IPS-20b (cell line): ENCODE measurements around the gene FHAD1.

Source experiments
- H3K27ac ChIP-seq: one replicate; pipeline ENCODE4 v1.5.1; 2013; ENCODE audit warnings: low read length
- H3K27me3 ChIP-seq: 2 replicates; pipeline ENCODE4 v1.6.1; 2013; ENCODE audit warnings: mild to moderate bottlenecking, low read length, inconsistent platforms; ENCODE audit not compliant: insufficient read depth
- H3K36me3 ChIP-seq: 2 replicates; pipeline ENCODE4 v1.6.1; 2013; ENCODE audit warnings: low read depth, mild to moderate bottlenecking, inconsistent platforms, low read length, moderate library complexity; ENCODE audit not compliant: insufficient read depth
- H3K4me1 ChIP-seq: 2 replicates; pipeline ENCODE4 v1.6.1; 2013; ENCODE audit warnings: mild to moderate bottlenecking, control low read depth, inconsistent platforms, low read length, moderate library complexity; ENCODE audit not compliant: insufficient read depth
- H3K4me3 ChIP-seq: 2 replicates; pipeline ENCODE4 v1.5.1; 2013; ENCODE audit warnings: mild to moderate bottlenecking, low read length, inconsistent platforms
- H3K9ac ChIP-seq: 2 replicates; pipeline ENCODE4 v1.6.1; 2013; ENCODE audit warnings: low read depth, mild to moderate bottlenecking, inconsistent platforms, low read length, moderate library complexity
- H3K9me3 ChIP-seq: 2 replicates; pipeline ENCODE4 v1.6.1; 2013; ENCODE audit warnings: mild to moderate bottlenecking, low read depth, low read length, inconsistent platforms; ENCODE audit not compliant: insufficient read depth

The FHAD1 gene

GRCh38 chr1:15314328-15315281 lies 67.6 kb downstream of the FHAD1 start:
- no peaks in the 10 kb centered on the region for H3K36me3 ChIP-seq
- peaks cover 3% of the 10 kb centered on the region; the same call in 1 of the 2 replicates for H3K4me1 ChIP-seq
- no peak overlapping the region for H3K27ac ChIP-seq
- H3K9ac ChIP-seq: no peak overlapping the region; the same call in 1 of the 2 replicates
- no peaks in the 10 kb centered on the region for H3K9me3 ChIP-seq
- no peak overlapping the region for H3K4me3 ChIP-seq
- H3K27me3 ChIP-seq: no peaks in the 10 kb centered on the region

GRCh38 chr1:15315815-15316214 lies 68.8 kb downstream of the FHAD1 start:
- no peaks in the 10 kb centered on the region for H3K27me3 ChIP-seq
- H3K36me3 ChIP-seq: no peaks in the 10 kb centered on the region
- H3K4me1 ChIP-seq: peaks cover 3% of the 10 kb centered on the region; the same call in 1 of the 2 replicates
- no peak overlapping the region for H3K9ac ChIP-seq
- no peaks in the 10 kb centered on the region for H3K9me3 ChIP-seq
- no peak overlapping the region for H3K27ac ChIP-seq
- H3K4me3 ChIP-seq: no peak overlapping the region

- H3K36me3 ChIP-seq: no peaks in the 10 kb centered on the region
- no peaks in the 10 kb centered on the region for H3K27me3 ChIP-seq
- no peaks in the 10 kb centered on the region for H3K9me3 ChIP-seq
- H3K9ac ChIP-seq: no peak overlapping the region
- no peak overlapping the region for H3K27ac ChIP-seq
- no peak overlapping the region for H3K4me3 ChIP-seq
- H3K4me1 ChIP-seq: peaks cover 3% of the 10 kb centered on the region; the same call in 1 of the 2 replicates
Observed at GRCh38 chr1:15316510-15316909, 69.5 kb downstream of the FHAD1 start.

- peaks cover 3% of the 10 kb centered on the region; the same call in 1 of the 2 replicates for H3K4me1 ChIP-seq
- H3K9me3 ChIP-seq: no peaks in the 10 kb centered on the region
- no peak overlapping the region for H3K4me3 ChIP-seq
- H3K9ac ChIP-seq: no peak overlapping the region
- no peaks in the 10 kb centered on the region for H3K27me3 ChIP-seq
- no peak overlapping the region for H3K27ac ChIP-seq
- H3K36me3 ChIP-seq: no peaks in the 10 kb centered on the region
Observed at GRCh38 chr1:15320267-15320666, 73.2 kb downstream of the FHAD1 start.

GRCh38 chr1:15321601-15322000 lies 74.6 kb downstream of the FHAD1 start:
- Histone ChIP-seq H3K27ac (no peak overlapping the region), H3K9ac (no peak overlapping the region), H3K27me3 (no peaks in the 10 kb centered on the region), H3K9me3 (no peaks in the 10 kb centered on the region), H3K4me3 (no peak overlapping the region), H3K4me1 (no peaks in the 10 kb centered on the region; the same call in 1 of the 2 replicates), H3K36me3 (no peaks in the 10 kb centered on the region)

GRCh38 chr1:15322648-15323350 lies 75.8 kb downstream of the FHAD1 start:
- Histone ChIP-seq H3K27me3 (no peaks in the 10 kb centered on the region), H3K4me1 (no peaks in the 10 kb centered on the region), H3K36me3 (no peaks in the 10 kb centered on the region), H3K4me3 (no peak overlapping the region), H3K27ac (no peak overlapping the region), H3K9ac (no peak overlapping the region), H3K9me3 (no peaks in the 10 kb centered on the region)

GRCh38 chr1:15323351-15323988 lies 76.4 kb downstream of the FHAD1 start:
- Histone ChIP-seq H3K36me3 (no peaks in the 10 kb centered on the region), H3K4me1 (no peaks in the 10 kb centered on the region), H3K4me3 (no peak overlapping the region), H3K9ac (no peak overlapping the region), H3K27ac (no peak overlapping the region), H3K27me3 (no peaks in the 10 kb centered on the region), H3K9me3 (no peaks in the 10 kb centered on the region)

GRCh38 chr1:15323989-15324868 lies 77.2 kb downstream of the FHAD1 start:
- Histone ChIP-seq H3K4me1 (no peaks in the 10 kb centered on the region), H3K36me3 (no peaks in the 10 kb centered on the region), H3K27me3 (no peaks in the 10 kb centered on the region), H3K9me3 (no peaks in the 10 kb centered on the region), H3K4me3 (no peak overlapping the region), H3K9ac (no peak overlapping the region), H3K27ac (no peak overlapping the region)

- no peaks in the 10 kb centered on the region for H3K27me3 ChIP-seq
- no peak overlapping the region for H3K27ac ChIP-seq
- no peaks in the 10 kb centered on the region for H3K4me1 ChIP-seq
- H3K36me3 ChIP-seq: no peaks in the 10 kb centered on the region
- no peaks in the 10 kb centered on the region for H3K9me3 ChIP-seq
- no peak overlapping the region for H3K4me3 ChIP-seq
- H3K9ac ChIP-seq: no peak overlapping the region
Observed at GRCh38 chr1:15324869-15325335, 77.9 kb downstream of the FHAD1 start.

GRCh38 chr1:15325375-15326085 lies 78.5 kb downstream of the FHAD1 start:
- no peak overlapping the region for H3K9ac ChIP-seq
- no peaks in the 10 kb centered on the region for H3K9me3 ChIP-seq
- H3K4me3 ChIP-seq: no peak overlapping the region
- no peak overlapping the region for H3K27ac ChIP-seq
- H3K4me1 ChIP-seq: no peaks in the 10 kb centered on the region
- no peaks in the 10 kb centered on the region for H3K27me3 ChIP-seq
- H3K36me3 ChIP-seq: no peaks in the 10 kb centered on the region
